H1 (cell line): ENCODE results near the gene FAM83F. TPM values are rescaled to one million over a fixed set of nuclear protein-coding genes. Genes with fewer than 3 reads are reported as not detected.

Source experiments
- ZNF274 ChIP-seq: IDR thresholded peaks from 2 replicates; pipeline ENCODE4 v1.7.0; 2012; ENCODE audit warnings: low read length, borderline replicate concordance; ENCODE audit errors: extremely low read depth
- polyA plus RNA-seq, 7 experiments: library from polyadenylated mRNA; depleted of rRNA in 3 of 7; stranded (reverse) in 5 of 7; unstranded in 2 of 7; fragments of >200 nt in 5 of 7; fragments of 200-250 nt in 2 of 7; gene quantifications; 1 replicate in 5 of 7; 2 replicates in 1 of 7; 4 replicates in 1 of 7; pipeline versions ENCODE4 v1.2.1 to v1.2.3, GENCODE V29; 2011 to 2013; ENCODE audit warnings: missing spikeins in 2 of 7, mixed read lengths in 2 of 7
- total RNA-seq: library from RNA; stranded (reverse); fragmentation: NEBNext Ultra II Directional; extraction: Animal tissue kit (Norgen Biotek cat#: 25700); gene quantifications from 2 replicates; pipeline ENCODE4 v1.2.1, GENCODE V29; 2021
- TF ChIP-seq, protein P1 (sequence below): IDR thresholded peaks from 2 replicates; pipeline ENCODE4 v1.6.1; 2012; ENCODE audit warnings: low read length, inconsistent platforms

FAM83F gene
- total and polyA plus RNA-seq, 2 of the 8 experiments (the other 6 are each of a cell fraction or from before 2014, with no cell fraction given): 8.6 to 18.9 TPM

DNA sequence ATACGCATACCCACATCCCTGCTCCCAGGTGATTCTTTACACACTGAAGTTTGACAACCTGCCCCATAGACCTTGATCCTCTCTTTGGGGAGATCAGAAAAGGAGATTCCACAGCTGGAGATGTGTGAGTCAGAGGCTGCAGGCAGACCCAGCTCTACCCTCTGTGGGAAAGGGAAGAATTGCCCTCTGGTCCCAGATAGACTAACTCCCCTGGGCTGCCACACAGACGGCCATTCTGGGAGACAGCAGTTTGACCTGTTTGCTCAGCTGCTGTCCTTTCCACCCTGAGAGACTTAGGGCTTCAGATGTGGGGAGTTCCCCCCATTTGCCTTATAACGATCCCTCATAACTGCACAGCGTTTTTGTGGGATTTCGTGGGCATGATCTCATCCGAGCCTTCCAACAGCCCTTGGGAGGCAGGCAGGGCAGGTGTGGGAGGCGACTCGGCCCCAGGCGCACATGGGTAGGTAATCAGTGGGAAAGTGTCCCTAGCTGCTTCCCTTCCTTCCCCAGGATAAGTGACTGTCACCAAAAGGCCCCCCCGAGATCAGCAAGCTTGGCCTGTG, 14.1 kb downstream of the FAM83F start (continued):
- TF ChIP-seq ZNF274: no peak
- TF ChIP-seq, protein P1, sequence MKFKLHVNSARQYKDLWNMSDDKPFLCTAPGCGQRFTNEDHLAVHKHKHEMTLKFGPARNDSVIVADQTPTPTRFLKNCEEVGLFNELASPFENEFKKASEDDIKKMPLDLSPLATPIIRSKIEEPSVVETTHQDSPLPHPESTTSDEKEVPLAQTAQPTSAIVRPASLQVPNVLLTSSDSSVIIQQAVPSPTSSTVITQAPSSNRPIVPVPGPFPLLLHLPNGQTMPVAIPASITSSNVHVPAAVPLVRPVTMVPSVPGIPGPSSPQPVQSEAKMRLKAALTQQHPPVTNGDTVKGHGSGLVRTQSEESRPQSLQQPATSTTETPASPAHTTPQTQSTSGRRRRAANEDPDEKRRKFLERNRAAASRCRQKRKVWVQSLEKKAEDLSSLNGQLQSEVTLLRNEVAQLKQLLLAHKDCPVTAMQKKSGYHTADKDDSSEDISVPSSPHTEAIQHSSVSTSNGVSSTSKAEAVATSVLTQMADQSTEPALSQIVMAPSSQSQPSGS: no peak
- TF ChIP-seq, all 59 proteins: peak for 0
